Daoy (cell line): ENCODE measurements around the gene MR1. TPM values are rescaled to one million over a fixed set of nuclear protein-coding genes. Genes with fewer than 3 reads are reported as not detected.

ENCODE experiments used
- DNase-seq: peaks from one replicate; pipeline ENCODE4 v3.0.0-alpha.2; 2015; ENCODE audit warnings: low read depth
- total RNA-seq: library from RNA; depleted of rRNA; stranded (reverse); fragments of >200 nt; shearing (Covaris generic); gene quantifications from 2 replicates; pipeline ENCODE4 v1.2.3, GENCODE V29; 2014; rRNA removed

Gene MR1
- total RNA-seq: 5.2 and 7.1 TPM in 2 replicates

- DNase-seq: peak; percentile 76
Observed at GRCh38 chr1:181033799-181034451, at the start of gene MR1. Gene MR1, plus strand, starts transcription at chr1:181033983. Its CDS starts 25 bp downstream, at chr1:181034008.

GRCh38 chr1:180988253-180988752 lies 45.5 kb upstream of the MR1 start:
- no peak for DNase-seq

- DNase-seq: no peak
Observed at GRCh38 chr1:180994262-180994661, 39.5 kb upstream of the MR1 start.

- no peak for DNase-seq
Observed at GRCh38 chr1:180997843-180998504, 35.8 kb upstream of the MR1 start.

GRCh38 chr1:181001091-181001780 lies 32.5 kb upstream of the MR1 start:
- DNase-seq: no peak

GRCh38 chr1:181002582-181003172 lies 31.1 kb upstream of the MR1 start:
- DNase-seq: no peak

GRCh38 chr1:181010789-181011188 lies 23.0 kb upstream of the MR1 start:
- DNase-seq: no peak

- DNase-seq: no peak
Observed at GRCh38 chr1:181011301-181012202, 22.2 kb upstream of the MR1 start.

GRCh38 chr1:181012203-181012745 lies 21.5 kb upstream of the MR1 start:
- DNase-seq: no peak

- no peak for DNase-seq
Observed at GRCh38 chr1:181013144-181013543, 20.6 kb upstream of the MR1 start.

GRCh38 chr1:181014477-181015250 lies 19.1 kb upstream of the MR1 start:
- no peak for DNase-seq

GRCh38 chr1:181015251-181015615 lies 18.6 kb upstream of the MR1 start:
- no peak for DNase-seq

- no peak for DNase-seq
Observed at GRCh38 chr1:181016563-181016962, 17.2 kb upstream of the MR1 start.

GRCh38 chr1:181018901-181019681 lies 14.7 kb upstream of the MR1 start:
- no peak for DNase-seq

- DNase-seq: no peak
Observed at GRCh38 chr1:181021159-181021558, 12.6 kb upstream of the MR1 start.

- DNase-seq: peak; percentile 86
Observed at GRCh38 chr1:181021811-181022434, 11.9 kb upstream of the MR1 start.

- no peak for DNase-seq
Observed at GRCh38 chr1:181023265-181024057, 10.3 kb upstream of the MR1 start.

- DNase-seq: no peak
Observed at GRCh38 chr1:181028196-181028595, 5.6 kb upstream of the MR1 start.
